ENCODE measurements around the gene PRMT2. TPM values are rescaled to one million over a fixed set of nuclear protein-coding genes. Genes with fewer than 3 reads are reported as not detected.
"Not testable (repeated sequence)": the region's sequence is repeated elsewhere in the genome, so short reads cannot be mapped to it uniquely, and the experiment has no call there.

Gene PRMT2
- total RNA-seq, 1 experiment from 2014 or later = 59.9 TPM

DNA sequence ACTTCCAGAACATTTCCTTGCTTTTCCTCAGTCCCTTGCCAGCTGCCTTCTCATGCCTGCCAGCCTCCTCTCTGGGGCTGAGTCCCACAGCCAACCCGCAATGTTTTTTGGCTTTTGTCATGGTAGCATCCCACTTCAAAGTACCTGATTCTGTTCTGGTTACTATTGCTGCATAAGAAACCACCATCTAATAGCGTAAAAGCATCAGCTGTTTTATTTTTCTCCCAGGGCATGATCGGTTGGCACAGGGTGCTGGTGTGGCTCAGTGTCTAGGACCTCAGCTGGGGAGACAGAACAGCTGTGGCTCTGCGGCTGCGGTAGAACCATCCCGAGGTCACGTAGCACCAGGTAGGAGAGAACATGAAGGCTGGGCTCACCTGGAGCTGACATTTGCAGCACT lies 8.9 kb upstream of the PRMT2 start:
- H3K4me3 ChIP-seq (ENCODE audit: insufficient read depth, low read depth, low read length) = no peak overlapping the region
- DNase-seq = no peak
- H3K36me3 ChIP-seq (replicated peaks; ENCODE audit: control insufficient read depth, insufficient read depth, low read length) = no peaks in the 10 kb centered on the region
- no peaks in the 10 kb centered on the region for H3K27me3 ChIP-seq (ENCODE audit: control insufficient read depth, insufficient read depth, low read length)

- Histone ChIP-seq H3K4me3 (ENCODE audit: insufficient read depth, low read depth, low read length) (no peak overlapping the region), H3K36me3 (replicated peaks; ENCODE audit: control insufficient read depth, insufficient read depth, low read length) (no peaks in the 10 kb centered on the region), H3K27me3 (ENCODE audit: control insufficient read depth, insufficient read depth, low read length) (no peaks in the 10 kb centered on the region)
- DNase-seq = no peak
Observed at GRCh38 chr21:46626975-46627501, 8.4 kb upstream of the PRMT2 start.

DNA sequence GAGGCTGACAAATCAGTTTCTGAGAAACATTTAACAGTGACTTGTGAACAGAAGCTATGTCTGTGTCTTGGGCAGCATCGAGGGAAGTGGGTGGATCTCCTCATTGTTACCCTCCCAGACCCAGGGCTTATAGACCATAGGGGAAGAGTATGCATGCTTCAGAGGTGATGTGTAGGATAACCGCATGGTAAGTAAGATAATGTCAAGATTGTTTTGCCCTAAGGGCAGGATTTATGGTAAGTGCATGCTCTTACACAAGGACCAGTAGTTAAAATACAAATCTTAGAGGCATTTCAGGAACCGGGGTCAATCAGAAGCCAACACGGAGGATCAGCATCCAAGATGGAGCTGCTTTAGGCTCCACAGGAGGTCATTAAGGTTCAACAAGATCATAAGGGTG lies 7.7 kb upstream of the PRMT2 start:
- no peak for DNase-seq
- Histone ChIP-seq H3K36me3 (replicated peaks; ENCODE audit: control insufficient read depth, insufficient read depth, low read length) (no peaks in the 10 kb centered on the region), H3K27me3 (ENCODE audit: control insufficient read depth, insufficient read depth, low read length) (no peaks in the 10 kb centered on the region), H3K4me3 (ENCODE audit: insufficient read depth, low read depth, low read length) (no peak overlapping the region)

DNA sequence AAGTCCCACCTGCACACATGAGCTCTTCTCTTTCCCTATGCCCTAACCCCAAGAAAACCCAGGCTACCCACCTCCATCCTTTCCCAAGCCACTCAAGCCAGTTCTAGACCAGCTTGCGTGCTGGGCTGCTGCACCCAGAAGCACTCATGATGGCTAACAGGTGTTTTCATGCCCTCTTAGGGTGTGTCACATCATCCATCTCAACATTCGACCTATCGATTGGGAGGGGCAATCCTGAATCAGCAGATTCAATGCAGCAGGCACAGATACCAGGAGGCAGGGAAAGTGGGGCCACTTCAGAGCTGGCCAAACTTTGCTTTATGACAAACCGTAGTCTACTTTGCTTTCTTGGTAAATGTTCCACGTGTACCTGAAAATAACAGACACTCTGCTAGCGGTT lies 6.6 kb upstream of the PRMT2 start:
- no peak for DNase-seq
- Histone ChIP-seq H3K36me3 (replicated peaks; ENCODE audit: control insufficient read depth, insufficient read depth, low read length) (no peaks in the 10 kb centered on the region), H3K4me3 (ENCODE audit: insufficient read depth, low read depth, low read length) (no peak overlapping the region), H3K27me3 (ENCODE audit: control insufficient read depth, insufficient read depth, low read length) (no peaks in the 10 kb centered on the region)

DNA sequence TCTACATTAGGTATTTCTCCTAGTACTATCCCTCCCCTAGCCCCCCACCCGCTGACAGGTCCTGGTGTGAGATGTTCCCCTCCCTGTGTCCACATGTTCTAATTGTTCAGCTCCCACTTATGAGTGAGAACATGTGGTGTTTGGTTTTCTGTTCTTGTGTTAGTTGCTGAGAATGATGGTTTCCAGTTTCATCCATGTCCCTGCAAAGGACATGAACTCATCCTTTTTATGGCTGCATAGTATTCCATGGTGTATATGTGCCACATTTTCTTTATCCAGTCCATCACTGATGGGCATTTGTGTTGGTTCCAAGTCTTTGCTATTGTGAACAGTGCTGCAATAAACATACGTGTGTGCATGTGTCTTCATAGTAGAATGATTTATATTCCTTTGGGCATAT lies 4.6 kb upstream of the PRMT2 start:
- H3K36me3 ChIP-seq (replicated peaks; ENCODE audit: control insufficient read depth, insufficient read depth, low read length); H3K4me3 ChIP-seq (ENCODE audit: insufficient read depth, low read depth, low read length); H3K27me3 ChIP-seq (ENCODE audit: control insufficient read depth, insufficient read depth, low read length); DNase-seq: not testable (repeated sequence)

GRCh38 chr21:46633566-46633965 lies 1.9 kb upstream of the PRMT2 start:
- no peak overlapping the region for H3K4me3 ChIP-seq (ENCODE audit: insufficient read depth, low read depth, low read length)
- no peaks in the 10 kb centered on the region for H3K27me3 ChIP-seq (ENCODE audit: control insufficient read depth, insufficient read depth, low read length)
- DNase-seq = no peak
- H3K36me3 ChIP-seq (replicated peaks; ENCODE audit: control insufficient read depth, insufficient read depth, low read length) = peaks cover 4% of the 10 kb centered on the region; the same call in 1 of the 2 replicates

GRCh38 chr21:46634427-46634826 lies 1.0 kb upstream of the PRMT2 start:
- Histone ChIP-seq H3K27me3 (ENCODE audit: control insufficient read depth, insufficient read depth, low read length) (no peaks in the 10 kb centered on the region), H3K36me3 (replicated peaks; ENCODE audit: control insufficient read depth, insufficient read depth, low read length) (peaks cover 4% of the 10 kb centered on the region; the same call in 1 of the 2 replicates), H3K4me3 (ENCODE audit: insufficient read depth, low read depth, low read length) (peak overlapping the region; percentile 100; the same call in 1 of the 2 replicates)
- DNase-seq = no peak

- no peak for DNase-seq
- H3K4me3 ChIP-seq (ENCODE audit: insufficient read depth, low read depth, low read length) = peak overlapping the region; percentile 100
- H3K36me3 ChIP-seq (replicated peaks; ENCODE audit: control insufficient read depth, insufficient read depth, low read length) = peaks cover 4% of the 10 kb centered on the region; the same call in 1 of the 2 replicates
- no peaks in the 10 kb centered on the region for H3K27me3 ChIP-seq (ENCODE audit: control insufficient read depth, insufficient read depth, low read length)
Observed at GRCh38 chr21:46634966-46635323, 529 bp upstream of the PRMT2 start.

GRCh38 chr21:46636181-46636512 lies 673 bp downstream of the PRMT2 start:
- DNase-seq = no peak

GRCh38 chr21:46636550-46637285 lies 1.2 kb downstream of the PRMT2 start:
- no peak for DNase-seq
- H3K36me3 ChIP-seq (replicated peaks; ENCODE audit: control insufficient read depth, insufficient read depth, low read length) = peaks cover 6% of the 10 kb centered on the region
- no peaks in the 10 kb centered on the region for H3K27me3 ChIP-seq (ENCODE audit: control insufficient read depth, insufficient read depth, low read length)
- H3K4me3 ChIP-seq (ENCODE audit: insufficient read depth, low read depth, low read length) = no peak overlapping the region; the same call in 1 of the 2 replicates

More at GRCh38 chr21:46636181-46636512, 673 bp downstream of the PRMT2 start:
- peaks cover 4% of the 10 kb centered on the region; the same call in 1 of the 2 replicates for H3K36me3 ChIP-seq (replicated peaks; ENCODE audit: control insufficient read depth, insufficient read depth, low read length)
- peak overlapping the region; percentile 100 for H3K4me3 ChIP-seq (ENCODE audit: insufficient read depth, low read depth, low read length)
- H3K27me3 ChIP-seq (ENCODE audit: control insufficient read depth, insufficient read depth, low read length) = no peaks in the 10 kb centered on the region

DNA sequence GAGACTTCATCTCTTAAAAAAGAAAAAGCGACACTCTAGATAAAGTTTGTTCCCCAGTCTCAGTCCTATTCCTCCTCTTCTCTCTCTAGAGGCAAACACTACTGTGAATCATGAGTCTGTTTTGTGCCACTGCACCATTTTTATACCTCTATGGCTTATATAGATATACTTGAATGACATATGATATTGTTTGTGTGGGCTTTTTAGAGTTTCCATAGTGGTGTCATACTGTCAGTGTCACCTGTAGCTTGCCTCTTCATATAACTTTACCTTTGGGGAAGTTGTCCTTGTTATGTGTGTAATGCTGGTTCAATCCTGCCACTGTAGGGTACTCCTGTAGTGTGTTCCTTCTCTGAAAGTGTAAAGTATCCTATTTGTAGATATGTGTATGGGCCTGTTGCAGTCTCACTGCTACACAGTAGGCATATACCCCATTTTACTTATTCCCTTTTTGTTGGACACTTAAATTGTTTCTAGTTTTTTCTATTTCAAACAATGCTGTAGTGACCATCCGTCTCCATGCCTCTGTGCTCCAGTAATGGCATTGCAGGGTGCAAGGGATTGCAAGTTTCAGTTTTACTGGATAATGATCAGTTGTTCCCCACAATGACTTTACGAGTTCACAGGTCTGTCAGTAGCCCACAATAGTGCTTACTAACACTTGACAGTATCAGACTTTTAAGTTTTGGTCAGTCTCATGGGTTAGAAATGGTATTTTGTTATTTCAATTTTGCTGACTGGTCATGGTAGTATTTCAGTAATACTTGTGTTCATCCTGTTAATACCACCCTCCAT lies 2.7 kb downstream of the PRMT2 start:
- Histone ChIP-seq H3K4me3 (ENCODE audit: insufficient read depth, low read depth, low read length) (no peak overlapping the region), H3K36me3 (replicated peaks; ENCODE audit: control insufficient read depth, insufficient read depth, low read length) (peaks cover 6% of the 10 kb centered on the region)
- no peak for DNase-seq

DNA sequence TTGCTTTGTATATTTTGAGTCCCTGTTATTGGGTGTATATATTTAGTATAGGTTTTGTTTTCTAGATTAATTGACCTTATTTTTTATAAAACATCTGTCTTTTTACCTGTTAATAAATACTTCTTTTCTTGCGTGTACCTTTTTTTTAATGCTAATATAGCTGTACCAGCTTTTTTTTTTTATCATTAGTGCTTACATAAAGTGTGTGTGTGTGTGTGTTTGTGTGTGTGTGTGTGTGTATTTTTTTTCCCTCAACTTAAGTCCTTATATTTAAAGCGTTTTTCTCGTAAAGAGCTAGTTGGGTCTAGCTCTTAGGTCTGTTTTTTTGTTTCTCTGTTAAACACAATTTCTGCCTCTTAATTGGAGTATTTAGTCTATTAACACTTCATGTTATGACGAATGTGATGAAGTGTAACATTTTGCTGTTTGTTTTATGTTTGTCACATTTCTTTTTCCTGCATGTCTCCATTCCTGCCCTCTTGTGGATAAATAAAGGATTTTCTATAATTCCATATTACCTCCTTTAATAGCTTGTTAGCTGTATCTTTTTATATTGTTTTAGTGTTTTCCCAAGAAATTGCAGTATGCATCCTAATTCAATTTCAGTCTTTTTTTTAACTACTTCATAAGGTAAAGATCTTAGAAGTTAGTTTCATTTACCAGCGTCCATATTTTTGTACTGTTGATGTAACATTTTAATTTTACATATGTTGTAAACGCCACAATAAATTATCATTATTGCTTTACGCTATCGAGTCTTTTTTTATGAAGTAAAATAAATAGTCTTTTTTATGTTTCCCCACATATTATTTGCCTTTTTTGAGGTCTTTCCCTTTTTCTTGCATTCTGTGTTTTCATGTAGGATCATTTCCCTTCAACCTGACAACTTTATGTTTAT lies 4.3 kb downstream of the PRMT2 start:
- DNase-seq = no peak
- peaks cover 17% of the 10 kb centered on the region for H3K36me3 ChIP-seq (replicated peaks; ENCODE audit: control insufficient read depth, insufficient read depth, low read length)
- H3K27me3 ChIP-seq (ENCODE audit: control insufficient read depth, insufficient read depth, low read length) = no peaks in the 10 kb centered on the region
- H3K4me3 ChIP-seq (ENCODE audit: insufficient read depth, low read depth, low read length) = no peak overlapping the region

More for the DNA sequence above, 2.7 kb downstream of the PRMT2 start:
- no peaks in the 10 kb centered on the region for H3K27me3 ChIP-seq (ENCODE audit: control insufficient read depth, insufficient read depth, low read length)

DNA sequence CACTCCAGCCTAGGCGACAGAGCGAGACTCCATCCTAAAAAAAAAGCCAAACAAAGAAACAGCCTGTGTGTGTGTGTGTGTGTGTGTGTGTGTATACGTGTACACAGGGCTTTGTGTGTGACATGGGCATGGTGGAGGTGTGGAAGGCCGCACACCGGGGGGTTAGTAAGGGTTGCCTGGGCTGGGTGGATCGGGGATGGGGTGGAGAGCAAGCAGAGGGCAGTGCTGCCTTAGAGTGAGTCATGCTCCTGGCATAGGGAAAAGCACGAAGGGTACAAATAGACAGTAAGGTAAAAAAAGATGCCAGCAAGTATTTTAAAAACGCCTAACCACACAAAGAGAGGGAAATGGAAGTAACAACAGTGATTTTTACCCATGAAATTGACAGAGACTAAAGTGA lies 6.2 kb downstream of the PRMT2 start:
- Histone ChIP-seq H3K27me3 (ENCODE audit: control insufficient read depth, insufficient read depth, low read length) (no peaks in the 10 kb centered on the region), H3K4me3 (ENCODE audit: insufficient read depth, low read depth, low read length) (no peak overlapping the region), H3K36me3 (replicated peaks; ENCODE audit: control insufficient read depth, insufficient read depth, low read length) (peaks cover 24% of the 10 kb centered on the region)
- no peak for DNase-seq
